ENCODE data around the gene IFIH1.

IFIH1 gene

DNA sequence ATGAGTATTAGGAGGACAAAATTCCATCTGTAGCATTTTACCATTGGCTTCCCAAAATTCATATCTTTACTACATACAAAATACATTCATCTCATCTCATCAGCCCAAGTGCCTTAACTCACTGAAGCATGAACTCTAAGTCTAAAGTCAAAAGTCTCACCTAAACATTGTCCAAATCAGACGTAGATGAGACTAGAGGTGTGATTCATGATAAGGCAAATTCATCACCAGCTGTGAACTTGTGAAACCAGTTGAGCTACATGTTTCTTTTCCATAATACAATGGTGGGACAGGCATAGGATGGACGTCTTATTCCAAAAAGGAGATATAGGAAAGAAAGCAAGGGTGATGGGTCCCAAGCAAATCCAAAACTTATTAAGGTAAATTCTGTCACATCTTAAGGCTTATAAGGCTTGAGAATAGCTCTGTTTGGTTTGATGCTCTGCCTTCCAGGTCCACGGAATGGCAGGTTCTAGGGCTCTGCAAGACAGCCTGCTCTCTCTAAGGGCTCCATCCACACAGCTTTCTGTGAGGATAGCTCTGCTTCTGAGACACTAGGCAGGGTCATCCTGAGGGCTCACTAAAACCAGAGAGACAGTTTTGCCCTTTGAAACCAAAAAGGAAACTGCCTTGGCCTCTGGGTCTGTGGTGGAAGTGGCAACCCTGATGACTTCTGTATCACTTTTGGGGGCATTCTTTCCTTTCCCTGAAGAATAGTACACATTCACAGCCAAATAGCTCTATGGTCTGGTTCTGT is 9.6 kb downstream of the IFIH1 start:
- no peak for DNase-seq

DNA sequence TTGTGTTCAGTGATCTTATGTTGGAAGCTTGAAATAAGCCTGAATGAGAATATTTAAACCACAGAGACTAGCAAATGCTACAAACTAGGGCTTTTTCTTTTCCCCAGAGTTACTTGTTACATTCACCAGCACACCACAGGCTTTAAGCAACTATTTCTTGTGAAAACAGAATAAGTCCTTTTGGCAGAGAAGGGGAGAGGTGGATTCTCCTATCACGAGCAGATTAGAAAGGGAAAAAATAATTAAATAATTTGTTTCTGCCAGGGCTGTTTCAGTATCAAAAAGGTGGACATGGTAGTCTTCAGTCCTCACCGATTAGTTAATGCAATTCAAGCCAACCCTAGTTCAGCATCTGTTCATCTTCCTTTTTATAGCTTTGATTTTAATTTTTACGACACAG is 12.6 kb downstream of the IFIH1 start:
- DNase-seq = no peak

DNA sequence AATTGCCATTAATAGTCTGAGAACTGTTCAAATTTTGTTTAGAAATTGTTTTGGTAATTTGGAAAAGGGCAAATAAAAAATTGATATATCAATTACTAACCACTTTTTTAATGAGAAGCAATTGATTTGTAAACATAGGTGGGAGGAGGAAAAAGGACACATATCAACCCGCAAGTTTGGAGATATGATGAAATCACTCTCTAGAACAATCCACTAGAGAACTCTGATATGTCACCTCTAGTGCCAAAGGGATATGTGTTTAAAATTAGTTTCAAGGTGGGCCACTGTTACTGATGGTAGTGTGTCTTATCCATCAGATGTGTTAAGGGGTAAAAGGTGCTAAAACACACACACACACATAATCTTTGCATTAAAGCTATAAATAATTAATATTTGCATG is 16.6 kb downstream of the IFIH1 start:
- no peak for DNase-seq

DNA sequence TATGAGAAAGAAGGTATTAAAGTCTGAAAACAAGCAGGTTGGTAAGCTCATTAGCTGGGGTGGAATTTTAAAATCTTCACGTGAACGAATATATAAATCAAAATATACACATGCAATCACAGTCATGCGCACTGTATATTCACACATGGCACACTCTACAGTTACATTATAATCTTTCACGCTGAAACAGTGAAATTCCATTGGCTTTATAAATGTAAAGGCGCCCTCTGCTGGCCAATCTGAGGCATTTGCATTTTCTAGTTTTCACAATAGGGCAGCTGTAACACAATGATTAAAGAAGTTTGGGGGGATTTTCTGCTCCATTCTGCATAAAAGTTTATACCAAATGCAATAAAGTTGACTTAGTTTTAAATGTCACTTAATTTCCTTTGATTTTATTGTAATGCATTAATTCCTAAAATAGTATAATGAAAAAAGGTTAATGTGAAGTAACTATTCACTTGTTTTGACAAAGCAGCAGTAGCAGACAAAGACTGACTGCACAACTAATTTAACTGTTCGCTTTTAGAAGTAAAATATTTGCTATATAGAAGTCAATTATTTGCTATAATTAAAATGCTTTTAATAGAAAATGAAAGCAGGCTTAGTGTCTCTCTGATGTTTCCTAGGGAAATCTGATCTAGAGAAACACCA is 17.2 kb downstream of the IFIH1 start:
- peak in 1 of 2 experiments; percentile 60 for DNase-seq

DNA sequence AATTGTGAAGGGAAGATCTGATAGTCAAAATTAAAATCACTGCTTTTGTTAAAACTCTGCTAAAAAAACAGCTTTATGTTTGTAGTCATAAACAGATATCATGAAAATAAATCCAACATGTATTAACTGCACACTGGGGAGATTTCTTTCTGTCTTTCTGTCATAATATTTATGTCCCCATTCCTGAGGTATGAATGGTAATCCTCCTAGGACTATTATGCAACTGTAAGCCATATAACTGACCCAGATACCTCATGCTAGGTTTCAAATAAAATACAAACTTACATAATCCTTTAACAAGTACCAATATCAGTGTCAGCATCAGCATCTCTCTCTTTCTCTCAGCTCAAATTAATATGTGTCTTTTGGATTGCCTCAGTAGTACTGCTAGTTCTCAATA is 18.2 kb downstream of the IFIH1 start:
- DNase-seq = no peak

DNA sequence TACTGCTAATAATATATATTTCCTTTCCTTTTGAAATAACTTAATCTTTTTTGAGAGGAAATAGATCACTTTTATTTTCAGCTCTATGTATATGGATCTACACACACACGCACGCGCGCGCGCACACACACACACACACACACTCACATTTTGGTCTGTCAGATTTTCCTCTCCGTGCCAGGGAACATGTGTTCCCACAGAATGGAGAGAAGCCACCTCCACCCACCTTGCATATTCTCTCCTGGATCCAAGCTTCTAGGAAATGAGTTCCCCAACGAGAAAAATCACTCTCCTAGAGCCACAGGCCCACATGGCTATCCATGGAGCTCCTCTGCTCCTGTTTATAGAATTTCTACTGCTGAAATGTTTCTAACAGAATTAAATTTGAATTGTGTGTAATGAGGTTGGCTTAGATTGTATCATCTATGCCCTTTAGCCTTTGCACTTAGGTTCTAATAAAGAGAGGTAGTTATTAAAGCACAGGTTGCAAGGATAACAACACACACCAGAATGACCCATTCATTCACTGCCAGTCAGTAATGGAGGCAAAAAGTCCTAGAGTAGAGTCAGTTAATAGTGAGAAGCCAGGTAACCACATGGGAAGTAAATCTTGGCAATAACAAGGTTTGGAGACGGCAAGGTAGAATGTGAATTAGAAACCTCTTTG is 19.7 kb downstream of the IFIH1 start:
- no peak for DNase-seq

DNA sequence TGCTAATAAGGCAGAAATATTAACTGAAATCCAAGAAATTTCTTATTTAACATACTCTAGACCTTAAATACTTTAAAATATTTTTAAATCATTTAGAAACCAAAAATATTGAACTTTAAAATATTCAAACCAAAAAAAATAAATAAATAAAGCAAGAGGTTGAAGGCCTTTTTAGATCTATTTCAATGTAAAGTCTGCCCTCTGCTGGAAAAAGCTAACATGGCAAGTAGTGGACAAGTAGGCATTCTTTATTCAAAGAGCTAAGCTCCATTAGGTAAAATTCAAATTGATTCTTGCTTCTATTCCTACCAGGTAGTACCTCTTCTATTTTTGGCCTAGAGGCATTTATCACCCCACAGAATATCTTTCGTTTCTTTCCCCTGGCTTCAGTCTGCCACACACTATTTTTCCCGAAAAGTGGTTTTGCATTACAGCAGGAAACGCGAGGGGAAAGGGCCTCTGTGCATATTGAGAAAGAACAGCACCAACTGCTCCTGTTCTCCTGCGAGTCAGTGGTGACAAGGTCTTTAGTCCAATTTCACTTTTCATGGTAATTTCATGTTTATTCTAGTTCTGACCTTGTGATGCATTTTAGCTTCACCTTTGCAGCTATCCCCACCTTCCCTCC is 20.4 kb downstream of the IFIH1 start:
- DNase-seq = peak; percentile 49 to 73

DNA sequence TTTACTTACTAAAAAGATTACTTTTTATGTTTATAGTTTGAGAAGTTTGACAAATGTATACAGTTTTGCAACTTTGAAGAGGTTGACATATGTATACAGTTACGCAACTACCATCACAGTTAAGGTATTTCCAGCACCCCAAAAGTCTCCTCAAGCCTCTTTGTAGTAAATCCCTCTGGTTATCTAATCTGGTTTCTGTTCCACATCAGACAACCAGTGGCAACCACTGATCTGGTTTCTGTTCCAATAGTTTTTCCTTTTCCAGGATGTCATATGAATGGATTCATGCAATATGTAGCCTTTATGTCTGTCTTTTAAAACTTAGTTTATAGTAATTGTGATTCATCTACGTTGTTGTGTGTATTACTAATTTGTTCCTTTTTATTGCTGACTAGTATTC is 23.5 kb downstream of the IFIH1 start:
- DNase-seq = no peak

DNA sequence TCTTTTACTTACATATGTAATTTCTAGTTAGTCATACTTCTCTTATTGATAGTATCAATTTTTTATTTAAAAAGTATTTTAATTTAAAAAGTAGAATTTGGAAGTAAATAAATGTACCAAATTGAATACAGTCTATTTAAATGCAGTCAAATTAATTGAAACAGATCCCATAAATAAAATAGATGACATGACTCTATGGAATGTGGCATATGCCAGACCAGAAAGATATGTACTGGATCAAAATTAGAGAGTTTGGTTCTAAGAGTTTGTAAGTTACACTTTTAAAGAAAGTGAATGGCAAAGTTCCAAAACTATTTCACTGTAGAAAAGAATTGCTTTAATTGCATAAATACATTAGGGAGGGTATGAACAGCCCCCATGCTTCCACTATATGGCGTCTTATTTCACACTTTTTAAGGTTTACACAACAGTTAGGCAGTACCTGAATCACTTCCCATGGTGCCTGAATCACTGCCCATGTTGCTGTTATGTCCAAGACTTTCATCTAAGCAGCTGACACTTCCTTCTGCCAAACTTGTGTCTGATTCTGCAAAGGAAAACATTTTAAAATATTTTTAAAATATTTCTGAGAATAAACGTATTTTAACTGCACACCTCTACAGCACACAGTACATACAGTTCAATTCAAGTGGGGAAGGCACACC is 25.2 kb downstream of the IFIH1 start:
- DNase-seq = no peak

DNA sequence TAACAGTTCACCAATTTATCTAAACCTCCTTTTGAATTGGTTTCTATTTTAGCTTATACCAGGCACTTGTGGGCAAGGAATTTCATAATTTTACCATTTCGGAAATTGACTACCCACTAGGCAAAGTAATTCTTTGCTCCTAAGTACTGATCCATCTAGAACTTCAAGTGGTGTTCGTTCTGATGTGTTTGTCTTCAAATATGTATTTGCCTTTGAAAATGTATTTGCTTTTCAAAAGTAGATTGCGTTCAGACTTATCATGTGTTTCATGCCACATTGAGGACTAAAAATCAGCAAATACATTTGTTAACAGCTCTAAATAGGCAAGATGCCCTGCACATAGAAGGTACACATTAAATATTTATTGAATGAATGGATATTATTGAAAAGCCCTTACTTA is 26.7 kb downstream of the IFIH1 start:
- DNase-seq = no peak

DNA sequence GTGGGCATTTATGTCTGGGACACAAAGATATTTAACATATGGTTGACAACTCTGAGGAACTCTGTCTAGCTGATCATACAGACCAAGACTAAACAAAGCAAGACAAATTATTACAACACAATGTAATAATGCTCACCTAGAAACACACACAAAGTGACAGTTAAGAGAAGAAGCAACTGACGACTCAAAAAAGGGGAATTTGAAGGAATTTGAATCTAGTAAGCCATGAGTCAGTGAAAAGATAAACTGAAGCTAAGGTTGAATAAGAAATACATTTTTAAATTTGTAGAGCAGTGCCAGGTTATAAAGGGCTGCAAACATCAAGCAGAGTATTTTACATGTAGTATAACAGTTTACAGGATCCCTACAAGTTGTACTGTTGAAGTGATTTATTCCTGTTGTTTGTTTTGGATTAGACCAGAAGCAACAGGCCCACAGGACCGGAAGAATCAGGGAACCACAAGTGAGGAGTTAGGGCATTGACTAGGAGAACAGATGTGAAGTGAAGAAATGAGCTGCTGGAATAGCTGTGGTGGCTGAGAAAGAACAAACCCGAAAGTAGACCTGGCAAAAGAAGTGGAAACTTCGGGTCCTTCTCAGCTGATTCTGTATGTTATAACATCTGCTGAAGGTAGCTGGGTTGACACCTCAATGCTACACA is 35.6 kb downstream of the IFIH1 start:
- no peak for DNase-seq

DNA sequence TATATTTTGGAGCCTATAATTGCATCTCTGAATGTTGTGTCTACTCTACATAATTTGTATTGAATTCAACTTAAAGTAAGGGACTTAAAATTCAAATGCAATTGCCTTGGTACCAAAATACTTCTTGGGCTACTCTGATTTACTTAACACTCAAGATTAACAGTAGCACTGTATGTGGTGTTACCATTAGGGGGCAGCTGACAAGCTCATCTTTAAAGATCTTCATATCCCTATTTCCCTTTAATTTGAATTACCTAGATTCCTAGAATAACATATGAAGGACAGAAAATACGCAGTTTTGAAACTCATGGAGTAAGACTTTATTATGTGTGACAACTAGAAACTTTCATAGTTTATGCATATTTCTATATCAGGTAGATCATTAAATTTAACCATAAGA is 37.8 kb downstream of the IFIH1 start:
- DNase-seq = no peak

DNA sequence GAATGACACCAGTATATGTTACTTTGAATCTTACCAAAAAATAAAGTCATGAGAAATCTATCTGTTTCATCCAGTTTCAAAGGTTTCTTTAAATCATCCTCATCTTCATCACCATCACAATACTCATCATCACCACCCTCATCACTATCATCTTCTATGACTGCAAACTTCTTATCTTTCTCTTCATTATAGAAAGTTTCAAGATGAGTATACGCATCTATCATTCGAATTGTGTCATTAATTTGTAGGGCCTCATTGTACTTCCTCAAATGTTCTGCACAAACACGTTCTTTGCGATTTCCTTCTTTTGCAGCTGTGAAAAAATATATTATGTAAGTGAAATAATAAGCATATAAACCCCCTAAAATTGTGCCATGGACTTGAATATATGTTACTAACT is 41.1 kb downstream of the IFIH1 start:
- no peak for DNase-seq

DNA sequence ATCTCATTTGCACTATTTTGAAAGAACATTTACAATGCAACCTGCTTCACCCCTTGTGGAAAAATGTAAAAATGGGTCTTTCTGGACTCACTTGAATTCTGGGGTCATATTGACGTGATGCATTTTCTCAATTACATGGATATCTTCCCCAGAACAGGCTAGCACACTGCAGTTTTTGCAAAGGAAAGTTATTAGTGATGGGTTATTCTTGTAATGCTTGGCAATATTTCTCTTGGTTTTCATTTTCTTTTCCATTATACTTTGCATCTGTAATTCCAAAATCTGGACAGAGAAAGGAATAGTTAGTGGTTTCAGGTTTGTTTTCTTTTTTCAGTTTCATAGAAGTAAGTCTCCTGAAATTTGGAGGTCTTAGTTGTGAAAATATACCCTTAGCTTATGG is 50.5 kb downstream of the IFIH1 start:
- no peak for DNase-seq

DNA sequence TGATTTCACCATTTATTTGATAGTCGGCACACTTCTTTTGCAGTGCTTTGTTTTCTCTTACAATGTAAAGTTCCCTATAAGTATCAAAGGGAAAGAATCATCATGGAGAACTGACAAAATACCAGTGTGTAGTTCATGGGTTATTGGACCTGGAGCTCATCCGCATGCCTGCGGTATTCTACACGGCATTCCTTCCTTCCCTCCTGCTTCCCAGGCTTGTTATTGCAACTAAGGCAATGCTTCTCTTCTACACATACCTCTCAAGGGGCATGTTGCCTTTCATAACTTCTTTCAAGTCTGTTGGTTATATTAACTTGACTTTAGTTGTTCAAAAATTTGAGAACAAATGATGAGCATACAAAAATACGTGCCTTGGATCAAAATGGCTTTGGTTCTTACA is 51.0 kb downstream of the IFIH1 start:
- no peak for DNase-seq

DNA sequence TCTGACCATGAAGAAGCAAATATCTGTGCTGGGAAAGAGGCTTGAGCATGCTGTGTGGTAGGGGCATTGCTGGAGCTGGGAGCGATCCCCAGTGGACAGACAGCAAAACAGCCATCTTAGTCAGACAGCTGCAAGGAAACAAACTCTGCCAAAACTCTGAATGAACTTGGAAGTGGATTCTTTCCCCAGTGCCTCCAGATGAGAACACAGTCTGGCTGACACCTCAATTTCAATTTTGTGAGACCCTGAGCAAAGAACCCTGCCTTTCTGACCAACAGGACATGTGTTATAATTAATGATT is 52.1 kb downstream of the IFIH1 start:
- no peak for DNase-seq

DNA sequence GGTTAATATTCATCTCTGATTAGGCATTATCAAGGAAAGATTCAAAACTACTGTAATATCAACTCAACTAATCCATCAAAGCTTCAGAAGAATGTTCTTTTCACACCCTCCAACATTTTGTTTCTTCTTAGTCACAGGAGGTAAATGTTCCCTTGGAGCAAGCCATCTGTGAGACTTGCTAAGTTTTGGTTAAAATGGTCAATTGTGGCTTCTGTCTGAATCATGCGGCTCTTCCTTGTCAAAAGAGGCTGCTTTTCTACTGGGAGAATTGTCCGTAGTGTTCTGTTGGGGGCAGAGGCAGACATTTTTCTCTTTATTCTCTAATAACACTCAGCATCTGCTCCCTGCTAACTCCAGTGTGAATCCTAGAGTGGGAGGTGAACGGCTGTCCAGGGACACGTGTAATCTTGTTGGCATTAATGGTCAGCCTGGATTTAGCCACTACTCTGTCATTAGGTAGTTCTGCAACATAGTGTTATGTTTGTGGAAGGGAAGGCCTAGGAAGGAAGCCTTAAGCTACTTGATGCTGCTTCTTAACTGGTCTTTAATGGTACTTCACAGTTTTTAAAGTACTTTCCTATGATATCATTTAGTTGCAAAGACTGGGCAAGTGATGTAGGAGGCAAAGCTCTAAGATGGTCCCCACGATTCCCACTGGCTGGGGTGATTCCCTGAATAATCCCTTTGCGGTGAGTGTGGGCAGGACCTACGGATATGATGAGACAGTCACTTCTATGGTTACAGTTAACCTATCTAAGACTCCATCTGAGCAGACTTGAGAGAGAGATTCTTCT is 52.6 kb downstream of the IFIH1 start:
- DNase-seq = no peak

DNA sequence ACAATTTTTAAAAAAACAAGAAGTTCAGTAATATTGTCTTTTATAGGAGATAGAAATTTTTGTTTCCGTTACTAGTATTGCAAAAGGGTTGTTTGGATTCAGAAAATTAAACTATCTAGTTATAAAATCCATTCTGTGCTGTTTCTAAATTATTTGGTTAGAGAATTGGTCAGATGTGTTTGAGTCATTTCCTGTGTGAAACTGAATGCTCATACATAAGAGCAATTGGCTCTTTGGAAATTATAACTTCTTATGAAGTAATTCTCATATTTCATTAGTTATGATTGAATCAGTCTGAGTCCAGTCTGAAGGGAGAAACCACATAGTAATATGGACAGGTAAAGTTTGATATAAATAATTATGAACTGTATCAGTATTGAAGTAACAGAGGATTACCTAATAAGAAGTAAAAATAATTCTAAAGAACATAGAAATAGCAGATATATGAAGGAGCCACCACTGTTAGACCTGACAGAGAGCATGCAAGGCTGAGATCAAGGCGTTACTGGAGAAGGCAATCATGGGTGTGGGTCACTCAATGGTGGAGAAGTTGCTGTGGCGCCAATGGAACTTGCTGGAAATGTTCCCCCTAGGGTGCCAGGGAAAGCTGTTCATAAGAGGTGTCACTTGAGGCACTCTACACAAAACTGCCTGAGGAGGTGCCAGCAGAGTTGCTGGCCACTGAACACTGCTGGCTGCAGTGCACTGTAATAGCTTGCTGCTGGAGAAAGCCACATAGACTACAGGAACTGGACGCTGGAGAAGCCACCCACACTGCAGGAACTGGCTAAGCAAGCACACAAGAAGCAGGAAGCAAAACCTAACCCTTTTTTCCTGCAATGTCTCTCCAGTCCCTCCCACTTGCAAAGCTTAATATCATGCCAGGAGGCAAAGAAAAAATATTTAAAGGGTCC is 57.2 kb downstream of the IFIH1 start:
- DNase-seq = peak in 1 of 2 experiments; percentile 10

DNA sequence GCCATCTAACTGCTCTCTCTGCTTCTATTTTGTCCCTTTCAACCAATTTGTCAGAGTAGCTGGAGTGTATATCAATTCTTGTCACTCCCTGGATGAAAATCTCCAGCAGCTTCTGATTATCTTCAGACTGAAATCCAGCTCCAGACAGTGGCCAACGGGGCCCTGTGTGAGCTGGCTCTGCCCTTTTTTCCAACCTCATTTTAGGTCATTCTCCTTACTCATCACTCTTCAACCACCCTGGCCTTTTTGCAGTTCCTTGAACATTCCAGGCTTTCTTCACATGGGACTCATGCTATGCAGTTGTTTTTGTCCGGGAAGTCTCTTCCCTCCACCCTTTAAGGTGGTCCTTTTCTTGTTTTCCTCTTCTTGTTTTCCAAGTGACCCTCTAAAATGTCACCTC is 59.8 kb downstream of the IFIH1 start:
- no peak for DNase-seq

DNA sequence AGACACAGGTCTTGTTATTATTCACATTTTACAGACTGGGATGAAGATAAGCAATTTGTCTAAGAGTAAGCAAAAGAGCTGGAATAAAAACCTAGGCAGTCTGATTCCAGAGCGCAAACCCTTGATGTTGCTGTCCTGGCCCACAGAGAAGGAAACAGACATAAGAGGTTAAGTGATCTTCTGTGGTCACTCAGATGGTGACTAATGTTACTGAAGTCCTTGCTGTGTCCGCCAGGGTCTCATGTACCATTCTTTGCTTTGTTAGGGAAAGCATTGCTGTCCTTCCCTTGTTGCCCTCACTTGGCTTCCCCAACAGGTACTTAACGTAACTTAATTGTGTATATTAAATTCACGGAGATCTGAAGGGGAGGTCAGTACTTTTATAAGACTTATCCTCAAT is 60.3 kb downstream of the IFIH1 start:
- DNase-seq = no peak

DNA sequence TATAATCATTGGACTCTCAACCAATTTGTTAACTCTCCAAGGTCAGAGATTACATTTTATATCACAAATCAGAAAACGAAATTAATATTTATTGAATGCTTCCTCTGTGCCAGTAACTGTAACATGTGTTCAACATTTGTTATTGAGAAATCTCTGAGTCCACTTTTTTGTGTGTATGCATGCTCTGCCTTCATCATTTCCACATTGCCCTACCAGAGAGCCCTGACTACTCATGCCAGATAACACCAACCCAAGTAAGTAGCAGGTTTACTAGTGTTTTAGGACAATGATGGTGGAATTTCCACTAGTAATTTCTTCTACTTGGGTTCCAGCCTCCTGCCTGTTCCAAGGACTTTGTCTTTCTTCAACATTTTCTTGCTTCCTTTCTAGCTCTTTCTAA is 61.1 kb downstream of the IFIH1 start:
- DNase-seq = no peak
